Mesothelial cell of epicardium (in vitro differentiated cells): ENCODE results near the gene GSTO2. TPM values are rescaled to one million over a fixed set of nuclear protein-coding genes. Genes with fewer than 3 reads are reported as not detected.
A peak's percentile ranks its signal among the peaks of the same experiment; 100 is the strongest.

ENCODE experiments used
- DNase-seq, 2 experiments: peaks; one replicate each; pipeline ENCODE4 v3.0.0; 2021; ENCODE audit warnings: low spot score in 2 of 2; ENCODE audit not compliant: unreplicated experiment in 2 of 2
- H3K27ac Mint-ChIP-seq: 2 replicates; pipeline ENCODE4 v1.8.0; 2021; ENCODE audit warnings: mixed read lengths
- H3K27me3 Mint-ChIP-seq: 2 replicates; pipeline ENCODE4 v1.8.0; 2021; ENCODE audit warnings: low read depth, mixed read lengths
- H3K36me3 Mint-ChIP-seq: 2 replicates; pipeline ENCODE4 v1.8.0; 2021; ENCODE audit warnings: mixed read lengths
- H3K4me1 Mint-ChIP-seq: 2 replicates; pipeline ENCODE4 v1.8.0; 2021; ENCODE audit warnings: mixed read lengths
- H3K4me3 Mint-ChIP-seq: 2 replicates; pipeline ENCODE4 v1.8.0; 2021; ENCODE audit warnings: mild to moderate bottlenecking, moderate library complexity, mixed read lengths
- H3K9me3 Mint-ChIP-seq: 2 replicates; pipeline ENCODE4 v1.8.0; 2021; ENCODE audit warnings: mixed read lengths
- CTCF ChIP-seq: fragments of 200-600 bp; sonication (generic); IDR thresholded peaks from one replicate; pipeline ENCODE4 v1.5.0; 2021; ENCODE audit warnings: antibody characterized with exemption; ENCODE audit not compliant: unreplicated experiment
- total RNA-seq: library from RNA; stranded (reverse); gene quantifications from 3 replicates; pipeline ENCODE4 v1.2.1, GENCODE V29; 2021

Gene GSTO2
- total RNA-seq, 1 donor from 2014 or later, result 11.7 TPM

GRCh38 chr10:104255311-104255981, 13.5 kb upstream of the GSTO2 start:
- Mint-ChIP-seq H3K4me3 (peak overlapping the region; percentile 91), H3K27ac (peak overlapping the region; percentile 92), H3K4me1 (peaks cover 33% of the 10 kb centered on the region), H3K27me3 (no peaks in the 10 kb centered on the region), H3K9me3 (no peaks in the 10 kb centered on the region), H3K36me3 (peaks cover 21% of the 10 kb centered on the region)
- TF ChIP-seq CTCF, result no peak
- DNase-seq, result no peak

GRCh38 chr10:104256335-104256961, 12.5 kb upstream of the GSTO2 start:
- TF ChIP-seq CTCF, result no peak
- H3K4me1 Mint-ChIP-seq, result peaks cover 39% of the 10 kb centered on the region
- H3K4me3 Mint-ChIP-seq, result peak overlapping the region; percentile 91
- DNase-seq, result no peak
- H3K9me3 Mint-ChIP-seq, result no peaks in the 10 kb centered on the region
- peak overlapping the region; percentile 92 for H3K27ac Mint-ChIP-seq
- no peaks in the 10 kb centered on the region for H3K27me3 Mint-ChIP-seq
- peaks cover 25% of the 10 kb centered on the region for H3K36me3 Mint-ChIP-seq

GRCh38 chr10:104257235-104257634, 11.7 kb upstream of the GSTO2 start:
- Mint-ChIP-seq H3K4me3 (no peak overlapping the region), H3K27me3 (no peaks in the 10 kb centered on the region), H3K4me1 (peaks cover 39% of the 10 kb centered on the region), H3K27ac (no peak overlapping the region), H3K36me3 (peaks cover 28% of the 10 kb centered on the region), H3K9me3 (no peaks in the 10 kb centered on the region)
- DNase-seq, result no peak
- TF ChIP-seq CTCF, result no peak

GRCh38 chr10:104258209-104258608, 10.8 kb upstream of the GSTO2 start:
- H3K36me3 Mint-ChIP-seq, result peaks cover 28% of the 10 kb centered on the region
- H3K27ac Mint-ChIP-seq, result no peak overlapping the region
- no peak for DNase-seq
- no peaks in the 10 kb centered on the region for H3K9me3 Mint-ChIP-seq
- no peaks in the 10 kb centered on the region for H3K27me3 Mint-ChIP-seq
- TF ChIP-seq CTCF, result no peak
- H3K4me1 Mint-ChIP-seq, result peaks cover 35% of the 10 kb centered on the region
- H3K4me3 Mint-ChIP-seq, result no peak overlapping the region

GRCh38 chr10:104259456-104259855, 9.5 kb upstream of the GSTO2 start:
- peaks cover 33% of the 10 kb centered on the region for H3K36me3 Mint-ChIP-seq
- no peaks in the 10 kb centered on the region for H3K27me3 Mint-ChIP-seq
- no peak for DNase-seq
- peaks cover 22% of the 10 kb centered on the region for H3K4me1 Mint-ChIP-seq
- TF ChIP-seq CTCF, result no peak
- H3K27ac Mint-ChIP-seq, result no peak overlapping the region
- no peak overlapping the region for H3K4me3 Mint-ChIP-seq
- no peaks in the 10 kb centered on the region for H3K9me3 Mint-ChIP-seq
